EL (cell line): ENCODE measurements around the gene KLF6.
A peak's percentile ranks its signal among the peaks of the same experiment; 100 is the strongest.

Experiments used
- DNase-seq: peaks from one replicate; pipeline ENCODE4 v3.0.0-alpha.2; 2016

KLF6 gene

GRCh38 chr10:3786295-3787015 lies 1.4 kb upstream of the KLF6 start:
- peak; percentile 34 for DNase-seq

- peak; percentile 45 for DNase-seq
Observed at GRCh38 chr10:3785851-3786271, 852 bp upstream of the KLF6 start.

GRCh38 chr10:3785251-3785850 lies 342 bp upstream of the KLF6 start:
- peak; percentile 97 for DNase-seq

GRCh38 chr10:3783682-3784432 lies 1.2 kb downstream of the KLF6 start:
- DNase-seq: peak; percentile 74

- peak; percentile 86 for DNase-seq
Observed at GRCh38 chr10:3783316-3783681, 1.7 kb downstream of the KLF6 start.

GRCh38 chr10:3782451-3783315 lies 2.3 kb downstream of the KLF6 start:
- peak; percentile 94 for DNase-seq

- DNase-seq: peak; percentile 47
Observed at GRCh38 chr10:3782146-3782450, 2.9 kb downstream of the KLF6 start.

GRCh38 chr10:3781468-3782145 lies 3.4 kb downstream of the KLF6 start:
- DNase-seq: peak; percentile 77

- no peak for DNase-seq
Observed at GRCh38 chr10:3780771-3781467, 4.1 kb downstream of the KLF6 start.

GRCh38 chr10:3780021-3780770 lies 4.8 kb downstream of the KLF6 start:
- peak; percentile 83 for DNase-seq

GRCh38 chr10:3779158-3779741 lies 5.8 kb downstream of the KLF6 start:
- peak; percentile 17 for DNase-seq

GRCh38 chr10:3778692-3779157 lies 6.3 kb downstream of the KLF6 start:
- no peak for DNase-seq

GRCh38 chr10:3777981-3778691 lies 6.9 kb downstream of the KLF6 start:
- peak; percentile 22 for DNase-seq

- DNase-seq: peak; percentile 91
Observed at GRCh38 chr10:3776796-3777571, 8.0 kb downstream of the KLF6 start.

- peak; percentile 79 for DNase-seq
Observed at GRCh38 chr10:3775696-3776551, 9.1 kb downstream of the KLF6 start.

- peak; percentile 92 for DNase-seq
Observed at GRCh38 chr10:3774814-3775695, 10.0 kb downstream of the KLF6 start.
